Cardiac fibroblast (primary cell): ENCODE data around the gene IL13.
A peak's percentile ranks its signal among the peaks of the same experiment; 100 is the strongest.

Experiments used
- DNase-seq, 2 donors: peaks; one replicate each; pipeline versions ENCODE4 v3.0.0 to v3.0.0-alpha.2; 2010; ENCODE audit warnings: low read depth in 2 of 2
- H3K4me3 ChIP-seq, 2 donors: replicated peaks in 1 of 2; 1 replicate in 1 of 2; 2 replicates in 1 of 2; pipeline ENCODE4 v1.5.1; 2011; ENCODE audit warnings: low read depth in 2 of 2, low read length in 2 of 2, mild to moderate bottlenecking in 2 of 2, moderate library complexity in 1 of 2
- CTCF ChIP-seq: IDR thresholded peaks from one replicate; pipeline ENCODE4 v1.5.1; 2011; ENCODE audit warnings: low read depth, mild to moderate bottlenecking, low read length, inconsistent platforms

Gene IL13

GRCh38 chr5:132666310-132667123 is 8.5 kb downstream of the IL13 start:
- DNase-seq: no peak
- no peak overlapping the region for H3K4me3 ChIP-seq
- TF ChIP-seq CTCF: no peak

- no peak overlapping the region for H3K4me3 ChIP-seq
- TF ChIP-seq CTCF: no peak
- DNase-seq: no peak
Measured at GRCh38 chr5:132667309-132667708, 9.3 kb downstream of the IL13 start.

- TF ChIP-seq CTCF: no peak
- no peak overlapping the region for H3K4me3 ChIP-seq
- no peak for DNase-seq
Measured at GRCh38 chr5:132667761-132668705, 10.1 kb downstream of the IL13 start.

GRCh38 chr5:132668706-132669454 is 10.9 kb downstream of the IL13 start:
- H3K4me3 ChIP-seq: no peak overlapping the region
- no peak for TF ChIP-seq CTCF
- DNase-seq: peak in 1 of 2 donors; percentile 14

GRCh38 chr5:132669455-132669820 is 11.5 kb downstream of the IL13 start:
- no peak for TF ChIP-seq CTCF
- DNase-seq: no peak
- H3K4me3 ChIP-seq: no peak overlapping the region
